BJ (cell line): ENCODE measurements around the gene WBP2. TPM values are rescaled to one million over a fixed set of nuclear protein-coding genes. Genes with fewer than 3 reads are reported as not detected.
A peak's percentile ranks its signal among the peaks of the same experiment; 100 is the strongest.

Source experiments
- CTCF ChIA-PET: fragments of 350-600 bp; formaldehyde crosslinking; extraction: SDS; loops from one replicate; lab custom pipeline; 2021; ENCODE audit warnings: antibody characterized with exemption, inconsistent platforms; lab: Yijun Ruan, JAX
- POLR2A ChIA-PET: fragments of 300-600 bp; sonication (Branson Sonifier 250); formaldehyde crosslinking; extraction: SDS; loops from one replicate; lab custom pipeline; 2021; ENCODE audit warnings: antibody characterized with exemption; lab: Charles Lee
- DNase-seq: peaks from one replicate; pipeline ENCODE4 v3.0.0-alpha.2; 2011; ENCODE audit warnings: low read depth
- H3K27me3 ChIP-seq: 2 replicates; pipeline ENCODE4 v1.6.0; 2011; ENCODE audit warnings: low read length; ENCODE audit not compliant: control insufficient read depth, insufficient read depth
- H3K36me3 ChIP-seq: 2 replicates; pipeline ENCODE4 v1.5.1; 2011; ENCODE audit warnings: low read length; ENCODE audit not compliant: control insufficient read depth, insufficient read depth
- H3K4me3 ChIP-seq: 2 replicates; pipeline ENCODE4 v1.5.1; 2011; ENCODE audit warnings: low read depth, mild to moderate bottlenecking, control low read depth, low read length
- polyA plus RNA-seq: library from polyadenylated mRNA; depleted of rRNA; stranded (reverse); fragments of >200 nt; gene quantifications from 2 replicates; pipeline ENCODE4 v1.2.3, GENCODE V29; 2011
- TF ChIP-seq, protein P1 (sequence below): IDR thresholded peaks from 2 replicates; pipeline ENCODE4 v1.5.1; 2011; ENCODE audit warnings: low read depth, mild to moderate bottlenecking, control low read depth, inconsistent platforms, low read length, moderate library complexity; ENCODE audit not compliant: insufficient read depth

Gene WBP2
- polyA plus RNA-seq, 1 experiment, result 37.0 TPM

DNA sequence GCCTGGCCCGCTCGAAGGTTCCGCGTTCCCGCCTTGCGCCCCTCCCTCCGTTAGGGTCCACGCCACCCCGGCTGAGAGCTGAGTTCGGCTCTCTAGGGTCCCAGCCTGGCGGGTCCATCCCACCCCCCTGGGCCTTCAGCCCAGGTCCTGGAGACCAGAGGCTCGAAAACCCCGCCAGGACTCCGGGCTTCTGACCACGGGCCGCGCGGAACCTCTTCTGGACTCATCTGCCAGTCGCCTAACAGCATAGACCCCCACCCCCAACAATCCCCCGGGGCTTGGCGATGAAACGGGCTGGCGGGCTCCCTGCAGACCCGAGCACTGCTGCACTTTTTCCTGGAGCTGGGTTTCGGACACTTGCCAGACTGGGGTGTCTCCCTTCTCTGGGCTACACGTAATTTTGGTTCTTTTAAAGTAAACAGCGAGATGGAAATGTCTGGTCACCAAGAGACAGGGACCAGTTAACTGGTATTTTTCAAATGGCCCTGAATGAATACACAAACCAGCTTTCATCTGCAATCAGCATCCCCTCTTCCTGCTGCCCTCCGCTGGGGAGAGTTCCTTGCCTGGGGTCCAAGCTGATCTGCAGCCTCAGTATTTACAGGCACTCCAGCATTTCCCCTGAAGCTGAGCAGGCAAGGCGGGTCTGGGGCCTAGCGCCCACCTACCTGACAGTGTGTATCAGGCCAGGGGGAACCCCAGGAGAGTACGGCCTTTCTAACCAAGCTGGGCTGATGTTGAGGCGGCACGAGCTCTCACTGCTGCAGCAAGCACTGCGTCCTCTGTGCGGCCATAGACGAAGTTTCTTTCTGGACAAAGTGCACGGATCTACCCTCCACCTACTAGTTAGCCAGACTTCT lies 42.3 kb upstream of the WBP2 start:
- no peak for DNase-seq
- ChIA-PET POLR2A (interaction anchor here (0.6 kb wide), 1 partner anchor 106 kb away, joined by 3 read pairs; no protein-coding TSS in a partner anchor), CTCF (interaction anchor here (0.9 to 6.9 kb wide), 13 partner anchors 8 to 501 kb away, joined by 3 to 58 read pairs (median 8); partner anchors contain the start of genes MRPL38, TRIM47 and WBP2)
- H3K4me3 ChIP-seq, result peak overlapping the region; percentile 52
- no peaks in the 10 kb centered on the region for H3K27me3 ChIP-seq
- TF ChIP-seq, protein P1, sequence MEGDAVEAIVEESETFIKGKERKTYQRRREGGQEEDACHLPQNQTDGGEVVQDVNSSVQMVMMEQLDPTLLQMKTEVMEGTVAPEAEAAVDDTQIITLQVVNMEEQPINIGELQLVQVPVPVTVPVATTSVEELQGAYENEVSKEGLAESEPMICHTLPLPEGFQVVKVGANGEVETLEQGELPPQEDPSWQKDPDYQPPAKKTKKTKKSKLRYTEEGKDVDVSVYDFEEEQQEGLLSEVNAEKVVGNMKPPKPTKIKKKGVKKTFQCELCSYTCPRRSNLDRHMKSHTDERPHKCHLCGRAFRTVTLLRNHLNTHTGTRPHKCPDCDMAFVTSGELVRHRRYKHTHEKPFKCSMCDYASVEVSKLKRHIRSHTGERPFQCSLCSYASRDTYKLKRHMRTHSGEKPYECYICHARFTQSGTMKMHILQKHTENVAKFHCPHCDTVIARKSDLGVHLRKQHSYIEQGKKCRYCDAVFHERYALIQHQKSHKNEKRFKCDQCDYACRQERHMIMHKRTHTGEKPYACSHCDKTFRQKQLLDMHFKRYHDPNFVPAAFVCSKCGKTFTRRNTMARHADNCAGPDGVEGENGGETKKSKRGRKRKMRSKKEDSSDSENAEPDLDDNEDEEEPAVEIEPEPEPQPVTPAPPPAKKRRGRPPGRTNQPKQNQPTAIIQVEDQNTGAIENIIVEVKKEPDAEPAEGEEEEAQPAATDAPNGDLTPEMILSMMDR, result no peak
- peaks cover 30% of the 10 kb centered on the region for H3K36me3 ChIP-seq

DNA sequence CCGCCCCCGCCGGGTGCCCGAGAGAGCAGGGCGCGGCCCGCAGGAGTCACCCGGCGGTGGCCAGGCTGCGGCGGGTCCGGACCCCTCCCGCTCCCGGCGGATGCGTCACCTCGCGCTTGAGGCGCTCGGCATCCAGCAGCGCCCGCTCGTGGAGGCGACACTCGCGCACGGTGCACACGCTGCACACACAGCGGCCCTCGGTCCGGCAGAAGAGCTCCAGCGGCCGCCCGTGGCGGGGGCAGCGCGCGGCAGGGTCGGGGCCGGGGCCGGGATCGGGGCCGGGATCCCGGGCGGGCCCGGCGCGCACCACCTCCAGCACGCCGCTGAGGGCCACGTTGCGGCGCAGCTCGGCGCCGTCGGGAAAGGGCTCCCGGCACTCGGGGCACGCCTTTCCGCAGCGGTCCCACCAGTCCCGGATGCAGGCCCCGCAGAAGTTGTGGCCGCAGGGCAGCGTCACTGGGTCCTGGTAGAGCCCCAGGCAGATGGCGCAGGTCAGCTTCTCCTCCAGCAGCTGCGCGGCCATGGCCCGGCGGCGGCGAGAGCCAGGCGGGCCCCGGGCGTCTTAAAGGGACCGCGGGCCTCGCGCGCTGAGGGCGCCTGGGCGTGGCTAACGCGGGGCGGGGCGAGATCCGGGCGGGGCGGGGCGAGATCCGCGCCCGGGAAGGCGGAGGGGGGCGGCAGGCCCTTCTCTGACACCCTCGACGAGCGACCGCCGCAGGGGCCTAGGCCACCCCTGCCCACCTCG lies 41.5 kb upstream of the WBP2 start, which contains the start of gene TRIM65:
TSS of gene TRIM65 (minus strand) at position 537 of the 745 bp plus-strand sequence. CDS start at position 523, 14 bp downstream.
- TF ChIP-seq, protein P1, result peak; percentile 40
- ChIA-PET CTCF (interaction anchor here (0.7 to 6.9 kb wide), 18 partner anchors 8 to 501 kb away, joined by 3 to 58 read pairs (median 8); partner anchors contain the start of genes MRPL38, TRIM47 and WBP2), POLR2A (interaction anchor here (0.7 kb wide), 1 partner anchor 32 kb away, joined by 3 read pairs; no protein-coding TSS in a partner anchor)
- no peaks in the 10 kb centered on the region for H3K27me3 ChIP-seq
- no peak for DNase-seq
- H3K4me3 ChIP-seq, result peak within 1 kb of the TSS; percentile 52
- H3K36me3 ChIP-seq, result peaks cover 30% of the 10 kb centered on the region

DNA sequence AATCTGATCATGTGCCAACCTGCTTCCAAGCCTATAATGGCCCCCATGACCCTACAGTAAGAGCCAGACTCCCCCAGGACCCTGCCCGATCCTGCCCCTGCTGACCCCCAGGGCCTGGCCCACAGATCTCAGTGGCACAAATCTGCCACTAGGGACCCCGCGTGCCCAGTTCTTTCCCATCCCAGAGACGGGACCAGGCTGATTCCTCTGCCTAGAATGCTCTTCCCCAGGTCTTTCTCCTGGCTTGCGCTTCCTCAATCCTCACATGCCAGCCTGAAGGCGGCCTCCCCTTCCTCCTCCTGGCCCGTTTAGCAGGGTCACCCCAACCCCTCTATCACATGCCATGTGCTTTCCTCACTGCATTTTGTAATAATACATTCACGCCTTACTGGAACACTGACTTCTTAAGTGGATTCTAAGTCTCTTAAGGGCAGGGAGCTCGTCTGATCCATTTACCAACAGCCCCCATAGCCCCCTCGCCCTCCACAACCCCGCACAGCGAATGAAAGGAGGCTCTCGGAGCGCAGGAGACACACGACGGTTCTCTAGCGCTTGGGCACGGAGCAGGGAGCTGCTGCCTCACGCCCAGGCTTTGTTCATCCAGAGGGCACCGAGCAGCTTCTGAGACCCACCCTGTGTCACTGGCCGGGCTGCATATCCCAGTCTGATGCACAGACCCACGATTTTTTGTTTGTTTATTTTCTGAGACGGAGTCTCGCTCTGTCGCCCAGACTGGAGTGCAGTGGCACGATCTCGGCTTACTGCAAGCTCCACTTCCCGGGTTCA lies 40.4 kb upstream of the WBP2 start:
- TF ChIP-seq, protein P1, result peak; percentile 52
- no peak for DNase-seq
- peaks cover 28% of the 10 kb centered on the region for H3K36me3 ChIP-seq
- no peaks in the 10 kb centered on the region for H3K27me3 ChIP-seq
- ChIA-PET CTCF (interaction anchor here (0.7 to 6.9 kb wide), 18 partner anchors 9 to 554 kb away, joined by 3 to 58 read pairs (median 6); partner anchors contain the start of genes GALK1, MRPL38, TRIM47 and WBP2), POLR2A (no interaction called here)
- peak overlapping the region; percentile 52 for H3K4me3 ChIP-seq

DNA sequence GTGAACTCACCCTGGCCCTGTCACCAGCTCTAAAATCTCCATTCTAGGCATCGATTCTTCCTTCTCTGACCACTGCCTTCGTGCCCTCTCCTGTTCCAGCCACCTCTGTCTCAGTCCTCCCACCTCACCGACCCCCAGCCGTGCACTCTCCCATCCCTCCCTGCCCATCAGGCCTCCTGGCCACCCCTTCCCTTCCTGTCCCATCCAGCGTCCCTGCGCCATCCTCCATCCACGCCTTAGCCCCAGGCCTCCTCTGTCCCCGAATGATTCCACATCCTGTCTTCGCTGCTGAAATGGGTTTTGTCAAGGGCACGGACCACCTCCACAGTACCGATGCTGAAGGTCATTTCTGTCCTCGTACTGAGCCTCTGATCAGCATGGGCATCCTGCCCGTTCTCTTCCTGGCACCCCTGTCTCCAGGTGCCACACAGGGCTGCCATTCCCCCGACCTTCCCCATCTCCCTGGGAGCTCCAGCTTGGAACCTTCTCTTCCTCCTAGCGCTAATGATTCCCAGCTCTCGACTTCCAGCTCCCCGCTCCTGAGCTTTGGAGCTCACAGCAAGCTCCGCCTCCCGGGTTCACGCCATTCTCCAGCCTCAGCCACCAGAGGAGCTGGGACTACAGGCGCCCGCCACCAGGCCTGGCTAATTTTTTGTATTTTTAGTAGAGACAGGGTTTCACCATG lies 39.1 kb upstream of the WBP2 start:
- no peak for DNase-seq
- H3K36me3 ChIP-seq, result peaks cover 20% of the 10 kb centered on the region
- no peaks in the 10 kb centered on the region for H3K27me3 ChIP-seq
- ChIA-PET CTCF (interaction anchor here (0.8 to 6.9 kb wide), 11 partner anchors 10 to 144 kb away, joined by 3 to 58 read pairs (median 4); partner anchors contain the start of genes GALK1, TRIM47 and WBP2), POLR2A (interaction anchor here (1.4 kb wide), 1 partner anchor 109 kb away, joined by 18 read pairs; the partner anchor contains the start of gene UNK)
- TF ChIP-seq, protein P1, result no peak
- H3K4me3 ChIP-seq, result no peak overlapping the region
